Heart left ventricle (tissue), 16 donors: ENCODE results near the gene PTPRO. TPM values are rescaled to one million over a fixed set of nuclear protein-coding genes. Genes with fewer than 3 reads are reported as not detected.

ENCODE experiments used
- ATAC-seq, 4 donors: fragments of 200-7000 bp; cut with Tn5 transposase; one replicate each; pipeline ENCODE4 v1.9.1; 2020 to 2022; ENCODE audit warnings: moderate library complexity in 4 of 4, mild to moderate bottlenecking in 3 of 4, moderate number of reproducible peaks in 1 of 4
- DNase-seq, 5 donors: peaks; one replicate each; pipeline ENCODE4 v3.0.0-alpha.2; 2020
- H3K27ac ChIP-seq, 12 donors: fragments of 200-600 bp; sonication (generic) in 4 of 12; one replicate each; pipeline versions ENCODE4 v1.5.0 to v1.8.0; 2016 to 2022; ENCODE audit warnings: mild to moderate bottlenecking in 2 of 12
- H3K27me3 ChIP-seq, 9 donors: fragments of 200-600 bp; sonication (generic) in 2 of 9; one replicate each; pipeline versions ENCODE4 v1.5.1 to v1.8.0; 2016 to 2022; ENCODE audit warnings: mild to moderate bottlenecking in 3 of 9
- H3K36me3 ChIP-seq, 9 donors: fragments of 200-600 bp; sonication (generic) in 2 of 9; one replicate each; pipeline versions ENCODE4 v1.5.0 to v1.8.0; 2018 to 2022; ENCODE audit warnings: mild to moderate bottlenecking in 2 of 9
- H3K4me1 ChIP-seq, 12 donors: fragments of 200-600 bp; sonication (generic) in 4 of 12; one replicate each; pipeline versions ENCODE4 v1.5.0 to v1.8.0; 2016 to 2022; ENCODE audit warnings: mild to moderate bottlenecking in 3 of 12
- H3K4me3 ChIP-seq, 12 donors: fragments of 200-600 bp; sonication (generic) in 4 of 12; one replicate each; pipeline versions ENCODE4 v1.5.0 to v1.8.0; 2017 to 2022; ENCODE audit warnings: mild to moderate bottlenecking in 9 of 12, moderate library complexity in 4 of 12
- H3K9me3 ChIP-seq, 12 donors: fragments of 200-600 bp; sonication (generic) in 4 of 12; one replicate each; pipeline versions ENCODE4 v1.5.0 to v1.8.0; 2016 to 2022; ENCODE audit warnings: mild to moderate bottlenecking in 1 of 12
- POLR2A ChIP-seq, 2 donors: fragments of 450-650 bp; IDR thresholded peaks; one replicate each; pipeline ENCODE4 v1.6.1; 2017; ENCODE audit warnings: antibody characterized with exemption in 2 of 2, mild to moderate bottlenecking in 2 of 2, moderate library complexity in 2 of 2
- WGBS, 4 donors: extraction: QIAGEN DNeasy Blood & Tissue Kit in 2 of 4; methylation state at CpG; one replicate each; pipeline versions ENCODE4 v1.1.5 to v1.1.7; 2013 to 2018; 5-methylcytosine and 5-hydroxymethylcytosine counted together
- intact Hi-C, 10 donors: fragments of 100-400 bp; cut with DNase I; formaldehyde crosslinking; loops; one replicate each; pipeline versions ENCODE4 v1.11.1 to v1.14.2; 2022
- polyA plus RNA-seq, 2 donors: library from polyadenylated mRNA; stranded (reverse); fragments of 200-250 nt; gene quantifications; one replicate each; pipeline ENCODE4 v1.2.3, GENCODE V29; 2013
- total RNA-seq, 9 donors: library from RNA; depleted of rRNA in 2 of 9; stranded (reverse); fragments of >200 nt in 2 of 9; fragmentation: NEBNext Ultra II Directional in 3 of 9; extraction: Animal tissue kit (Norgen Biotek cat#: 25700) in 3 of 9; gene quantifications; one replicate each; pipeline versions ENCODE4 v1.1.0 to v1.2.4, GENCODE V29; 2016 to 2023
- TF ChIP-seq, protein P1 (sequence below), 12 donors: fragments of 200-600 bp; sonication (generic) in 4 of 12; IDR thresholded peaks; one replicate each; pipeline versions ENCODE4 v1.5.0 to v1.8.0; 2018 to 2022; ENCODE audit warnings: antibody characterized with exemption in 12 of 12, mild to moderate bottlenecking in 5 of 12
- donor health status: ischemic (EF 13 %, LVEDD 7.1; RV severe dilation, severe dysfunction).
- donor health status: healthy with polysubstance abuse.
- donor health status: DM: no; HTN: yes; CAD: no.
- donor health status: DM: no; HTN: no; CAD: no.
- donor health status: ischemic (EF 25% LVEDD 6.9; RV normal size, moderate dysfunction).
- donor health status: ischemic (EF 25% LVEDD 5.7; RV mildly dilated, moderate dysfunction).
- donor health status: healthy.
- donor health status: DM: yes; HTN: yes; CAD: no.
- donor health status: ischemic (EF 35%, LVEDD 5.7; RV mildly dilated, moderate dysfunction).
- donor health status: nonischemic (EF 11% LVEDD 7.7; RV severe dilation, severe dysfunction).
- donor health status: DM: yes; HTN: yes; CAD: no.
- donor health status: PGD.
- donor health status: ischemic (EF 29% LVEDD 5.4; RV normal size, mild dysfunction).
- donor health status: nonischemic (EF 23%, LVEDD 6.1; RV moderate dilation, normal function).

PTPRO gene
- total and polyA plus RNA-seq, 11 donors: 0.20 to 9.3 (median 0.57) TPM

DNA sequence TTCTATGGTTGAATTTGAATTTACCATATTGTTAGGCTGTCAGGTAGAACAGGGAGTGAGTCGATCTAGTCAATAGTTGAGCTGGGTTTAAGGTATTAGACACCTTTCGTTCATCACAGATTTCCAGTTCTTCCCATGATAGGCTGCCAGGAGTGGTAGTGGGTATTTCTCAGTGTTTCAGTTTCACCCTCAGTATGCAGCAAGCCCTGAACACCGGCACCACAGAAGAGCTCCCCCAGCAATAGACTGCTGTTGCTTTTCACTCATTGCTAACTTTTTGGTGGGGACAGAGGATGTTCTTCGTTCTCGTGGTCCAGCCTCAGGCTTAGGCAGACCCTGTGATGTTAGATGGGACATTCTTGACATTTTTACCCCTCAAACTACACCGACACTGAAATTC is 164.6 kb downstream of the PTPRO start:
- WGBS, 4 donors: 74 to 80% (median 78%) methylated on average over 6 of the region's 6 CpGs
- no peak for DNase-seq
- TF ChIP-seq, protein P1, sequence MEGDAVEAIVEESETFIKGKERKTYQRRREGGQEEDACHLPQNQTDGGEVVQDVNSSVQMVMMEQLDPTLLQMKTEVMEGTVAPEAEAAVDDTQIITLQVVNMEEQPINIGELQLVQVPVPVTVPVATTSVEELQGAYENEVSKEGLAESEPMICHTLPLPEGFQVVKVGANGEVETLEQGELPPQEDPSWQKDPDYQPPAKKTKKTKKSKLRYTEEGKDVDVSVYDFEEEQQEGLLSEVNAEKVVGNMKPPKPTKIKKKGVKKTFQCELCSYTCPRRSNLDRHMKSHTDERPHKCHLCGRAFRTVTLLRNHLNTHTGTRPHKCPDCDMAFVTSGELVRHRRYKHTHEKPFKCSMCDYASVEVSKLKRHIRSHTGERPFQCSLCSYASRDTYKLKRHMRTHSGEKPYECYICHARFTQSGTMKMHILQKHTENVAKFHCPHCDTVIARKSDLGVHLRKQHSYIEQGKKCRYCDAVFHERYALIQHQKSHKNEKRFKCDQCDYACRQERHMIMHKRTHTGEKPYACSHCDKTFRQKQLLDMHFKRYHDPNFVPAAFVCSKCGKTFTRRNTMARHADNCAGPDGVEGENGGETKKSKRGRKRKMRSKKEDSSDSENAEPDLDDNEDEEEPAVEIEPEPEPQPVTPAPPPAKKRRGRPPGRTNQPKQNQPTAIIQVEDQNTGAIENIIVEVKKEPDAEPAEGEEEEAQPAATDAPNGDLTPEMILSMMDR (IDR thresholded peaks at IDR 0.05): no peak
- no peak for TF ChIP-seq POLR2A (IDR thresholded peaks at IDR 0.05)

DNA sequence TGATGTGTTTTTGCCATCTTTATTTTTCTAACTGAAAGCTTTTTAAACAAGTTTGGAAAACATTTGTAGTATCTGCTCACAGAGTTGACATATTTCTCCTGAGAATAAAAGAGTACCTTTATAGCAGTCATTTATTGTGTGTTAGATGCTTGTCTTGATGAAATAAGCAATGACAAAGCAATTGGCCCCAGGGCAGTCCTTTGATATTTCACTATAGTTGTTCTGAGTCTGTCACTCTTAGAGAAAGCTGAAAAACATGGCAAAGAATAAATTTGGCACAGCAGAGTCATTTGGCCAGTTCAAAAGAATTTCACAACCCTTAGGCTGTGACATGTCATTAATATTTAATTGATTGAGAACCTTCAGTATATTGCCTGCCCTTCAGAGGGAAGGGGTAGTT is 166.2 kb downstream of the PTPRO start:
- no peak overlapping the region for H3K27ac ChIP-seq
- H3K4me3 ChIP-seq: no peak overlapping the region
- peaks cover 0 to 17% (median 0%) of the 10 kb centered on the region in 9 donors for H3K27me3 ChIP-seq
- peaks cover 0 to 9% (median 2%) of the 10 kb centered on the region in 12 donors for H3K9me3 ChIP-seq
- ATAC-seq (no peak), DNase-seq (no peak)
- intact Hi-C loops: no loop called here
- TF ChIP-seq, protein P1 (IDR thresholded peaks at IDR 0.05): no peak
- no peaks in the 10 kb centered on the region for H3K36me3 ChIP-seq
- H3K4me1 ChIP-seq: no peaks in the 10 kb centered on the region

More for the DNA sequence above, 164.6 kb downstream of the PTPRO start:
- H3K27me3 ChIP-seq: peaks cover 0 to 14% (median 0%) of the 10 kb centered on the region in 9 donors
- no peaks in the 10 kb centered on the region for H3K36me3 ChIP-seq
- no peak for ATAC-seq
- H3K4me1 ChIP-seq: no peaks in the 10 kb centered on the region
- H3K9me3 ChIP-seq: no peaks in the 10 kb centered on the region
- H3K4me3 ChIP-seq: no peak overlapping the region
- intact Hi-C loops: no loop called here
- H3K27ac ChIP-seq: no peak overlapping the region

DNA sequence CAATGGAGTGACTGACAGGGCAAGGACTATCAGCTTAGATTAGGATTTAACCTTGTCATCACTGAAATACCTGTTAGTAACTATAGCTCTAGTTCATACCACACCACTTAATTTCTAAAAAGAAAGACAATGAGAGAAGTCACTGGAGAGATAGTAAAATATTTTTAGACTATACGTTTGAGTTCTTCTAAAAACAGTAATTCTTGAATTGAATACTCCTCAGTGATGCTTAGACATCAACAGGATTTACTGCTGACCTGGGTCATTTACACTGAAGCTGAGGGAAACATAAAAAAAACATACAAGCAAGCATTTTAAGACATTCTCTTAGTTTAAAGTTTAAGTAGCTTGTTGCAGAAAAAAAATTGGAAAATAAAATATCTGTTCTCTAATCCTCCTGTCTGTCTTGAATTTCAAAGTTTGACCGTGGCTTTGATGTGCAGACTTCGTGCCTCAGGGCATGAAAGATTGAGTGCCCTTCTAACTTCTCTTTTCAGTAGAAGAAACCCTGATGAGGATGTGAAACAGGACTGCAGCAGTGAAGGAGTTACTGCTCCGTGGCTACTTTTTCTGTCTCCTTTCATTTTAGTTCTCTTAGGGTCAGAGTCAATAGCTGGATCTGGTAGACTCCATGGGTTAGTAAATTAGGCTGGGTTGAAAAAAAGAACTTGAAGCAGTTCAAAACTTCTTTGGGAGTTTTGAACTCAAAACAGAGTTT is 172.2 kb downstream of the PTPRO start:
- H3K9me3 ChIP-seq: peaks cover 0 to 13% (median 2%) of the 10 kb centered on the region in 12 donors
- no peak for TF ChIP-seq POLR2A (IDR thresholded peaks at IDR 0.05)
- intact Hi-C loops: no loop called here
- no peak for ATAC-seq
- H3K27ac ChIP-seq: no peak overlapping the region
- H3K36me3 ChIP-seq: no peaks in the 10 kb centered on the region
- no peaks in the 10 kb centered on the region for H3K4me1 ChIP-seq
- 41 to 49% (median 44%) methylated on average over 4 of the region's 4 CpGs for WGBS, 4 donors
- DNase-seq: no peak
- H3K27me3 ChIP-seq: peaks cover 0 to 17% (median 0%) of the 10 kb centered on the region in 9 donors
- no peak overlapping the region for H3K4me3 ChIP-seq

DNA sequence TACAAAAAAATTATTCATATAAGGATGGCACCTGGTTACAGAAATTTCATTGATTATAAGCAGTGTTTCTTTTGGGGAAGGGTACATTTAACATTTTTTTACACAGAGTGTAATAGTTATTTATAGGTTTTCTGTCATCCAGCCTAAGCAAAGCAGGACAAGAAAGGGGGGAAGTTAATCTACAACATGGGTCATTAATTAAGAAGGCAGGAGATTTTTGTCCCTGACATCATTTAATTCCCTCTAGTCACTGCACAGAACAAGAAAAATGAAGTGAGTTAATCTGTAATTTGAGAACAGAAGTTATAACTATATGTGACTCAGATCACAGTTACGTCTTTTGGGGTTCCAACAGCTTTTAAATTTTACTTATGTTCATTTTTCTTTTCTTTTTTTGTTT is 173.4 kb downstream of the PTPRO start:
- ATAC-seq: no peak
- WGBS, 4 donors: 0% methylated on average over 1 of the region's 1 CpG
- H3K36me3 ChIP-seq: no peaks in the 10 kb centered on the region
- H3K27me3 ChIP-seq: peaks cover 0 to 17% (median 0%) of the 10 kb centered on the region in 9 donors
- intact Hi-C loops: no loop called here
- DNase-seq: no peak
- no peak overlapping the region for H3K4me3 ChIP-seq
- H3K27ac ChIP-seq: no peak overlapping the region
- H3K9me3 ChIP-seq: peaks cover 0 to 13% (median 2%) of the 10 kb centered on the region in 12 donors
- TF ChIP-seq, protein P1 (IDR thresholded peaks at IDR 0.05): no peak
- no peaks in the 10 kb centered on the region for H3K4me1 ChIP-seq

DNA sequence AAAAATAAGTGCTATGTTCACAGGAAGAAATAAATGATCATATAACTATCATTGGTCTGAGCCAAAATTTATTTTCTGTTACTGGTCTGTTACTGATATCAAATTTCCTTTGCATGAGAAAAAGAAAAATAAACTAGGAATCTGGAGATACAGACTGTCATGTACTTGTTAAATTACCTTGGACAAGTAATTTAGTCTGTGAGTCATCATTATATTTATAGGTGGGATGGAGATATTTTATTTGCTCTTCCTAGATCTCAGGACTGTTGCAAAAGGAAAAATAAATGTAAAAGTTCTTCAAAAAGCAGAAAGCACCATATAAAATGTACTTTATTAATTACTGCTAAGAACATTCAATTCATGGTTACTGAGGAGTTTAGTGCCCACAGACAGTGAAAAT is 174.4 kb downstream of the PTPRO start:
- intact Hi-C loops: no loop called here
- Histone ChIP-seq H3K9me3 (peaks cover 0 to 13% (median 2%) of the 10 kb centered on the region in 12 donors), H3K36me3 (no peaks in the 10 kb centered on the region), H3K27me3 (peaks cover 0 to 17% (median 0%) of the 10 kb centered on the region in 9 donors), H3K4me1 (no peaks in the 10 kb centered on the region), H3K4me3 (no peak overlapping the region), H3K27ac (no peak overlapping the region)
- TF ChIP-seq POLR2A (IDR thresholded peaks at IDR 0.05): no peak
- ATAC-seq (no peak), DNase-seq (no peak)
